CD4-positive, alpha-beta T cell treated with Interleukin-15 for 4 hours (primary cell): ENCODE data around the gene RPH3AL.

Experiments used
- DNase-seq: peaks from one replicate; pipeline ENCODE4 v3.0.0-alpha.2; 2020; ENCODE audit warnings: low spot score

Gene RPH3AL

GRCh38 chr17:301681-302299, 50.8 kb downstream of the RPH3AL start:
- no peak for DNase-seq

GRCh38 chr17:300881-301280, 51.7 kb downstream of the RPH3AL start:
- DNase-seq: no peak

GRCh38 chr17:299546-299945, 53.1 kb downstream of the RPH3AL start:
- no peak for DNase-seq

DNA sequence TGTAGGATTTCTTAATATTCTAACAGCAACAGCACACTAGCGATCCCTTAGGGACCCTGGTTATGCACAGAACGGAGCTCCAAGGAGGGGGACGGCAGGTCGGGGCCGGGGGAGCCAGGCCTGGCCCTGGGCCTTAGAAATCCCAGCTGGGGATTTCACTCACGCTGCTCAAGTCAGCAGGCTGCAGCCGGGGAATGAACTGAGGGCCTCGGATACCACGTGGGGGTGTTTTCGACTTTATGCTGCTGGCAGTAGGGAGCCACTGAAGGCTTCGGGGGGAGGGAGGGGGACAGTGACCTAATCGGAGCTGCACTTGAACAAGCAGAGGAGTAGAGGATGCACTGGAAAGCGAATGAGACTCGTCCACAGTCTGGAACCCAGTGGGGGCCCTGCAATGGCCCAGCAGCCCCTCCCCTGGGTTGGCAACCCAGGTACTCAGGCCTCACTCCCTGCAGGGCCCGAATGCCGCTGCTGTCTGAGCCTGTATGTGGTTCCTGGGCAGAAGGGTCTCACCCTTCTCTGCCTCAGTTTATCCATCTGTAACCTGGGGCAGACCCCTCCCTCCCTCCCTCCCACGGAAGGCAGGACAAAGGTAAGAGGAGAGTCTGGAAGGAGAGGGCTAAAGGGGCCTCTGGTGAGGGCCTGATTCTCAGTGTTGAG, 53.7 kb downstream of the RPH3AL start:
- no peak for DNase-seq

- no peak for DNase-seq
These were observed 54.8 kb downstream of the RPH3AL start for GRCh38 chr17:297758-298157.

GRCh38 chr17:296906-297690, 55.5 kb downstream of the RPH3AL start:
- DNase-seq: no peak

- no peak for DNase-seq
These were observed 56.2 kb downstream of the RPH3AL start for GRCh38 chr17:296379-296778.

- DNase-seq: no peak
These were observed 59.9 kb downstream of the RPH3AL start for GRCh38 chr17:292531-293382.

GRCh38 chr17:292016-292415, 60.6 kb downstream of the RPH3AL start:
- DNase-seq: no peak

- no peak for DNase-seq
These were observed 61.0 kb downstream of the RPH3AL start for GRCh38 chr17:291587-291986.

DNA sequence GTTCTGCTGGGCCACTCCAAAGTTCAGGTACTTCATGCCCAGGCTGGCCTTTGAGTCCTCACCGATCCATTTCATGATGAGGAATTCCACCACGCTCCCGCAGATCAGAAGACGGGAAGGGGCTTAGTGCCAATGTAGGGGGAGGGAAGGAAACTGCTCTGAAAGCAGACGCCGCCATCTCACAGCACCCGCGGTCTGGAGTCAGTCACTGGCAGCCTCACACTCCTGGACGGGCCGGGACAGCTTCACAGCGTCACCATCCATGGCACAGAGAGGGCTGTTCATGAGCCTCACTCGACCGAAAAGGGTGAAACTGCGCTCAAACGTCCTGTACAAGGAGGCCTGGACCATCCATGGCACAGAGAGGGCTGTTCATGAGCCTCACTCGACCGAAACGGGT, 62.0 kb downstream of the RPH3AL start:
- DNase-seq: no peak

DNA sequence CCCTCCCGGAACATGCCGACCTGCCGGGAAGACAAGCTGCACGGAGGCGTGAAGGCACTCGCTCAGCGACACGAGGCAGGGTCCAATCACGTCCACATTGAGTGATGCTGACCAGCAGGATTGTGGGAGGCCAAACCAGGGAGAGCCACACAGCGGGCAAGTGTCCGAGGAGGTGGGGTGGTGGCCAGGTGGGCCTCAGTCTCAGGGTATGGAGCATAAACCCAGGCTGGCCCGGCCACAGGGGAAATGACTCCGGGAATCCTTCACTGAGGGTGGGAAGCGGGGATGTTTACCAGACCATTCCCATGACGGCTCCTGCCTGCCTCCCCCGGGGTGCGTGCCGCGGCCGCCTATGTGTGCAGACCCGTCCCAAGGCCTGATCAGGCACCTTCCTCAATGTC, 62.5 kb downstream of the RPH3AL start:
- no peak for DNase-seq

GRCh38 chr17:289409-289808, 63.2 kb downstream of the RPH3AL start:
- DNase-seq: no peak

DNA sequence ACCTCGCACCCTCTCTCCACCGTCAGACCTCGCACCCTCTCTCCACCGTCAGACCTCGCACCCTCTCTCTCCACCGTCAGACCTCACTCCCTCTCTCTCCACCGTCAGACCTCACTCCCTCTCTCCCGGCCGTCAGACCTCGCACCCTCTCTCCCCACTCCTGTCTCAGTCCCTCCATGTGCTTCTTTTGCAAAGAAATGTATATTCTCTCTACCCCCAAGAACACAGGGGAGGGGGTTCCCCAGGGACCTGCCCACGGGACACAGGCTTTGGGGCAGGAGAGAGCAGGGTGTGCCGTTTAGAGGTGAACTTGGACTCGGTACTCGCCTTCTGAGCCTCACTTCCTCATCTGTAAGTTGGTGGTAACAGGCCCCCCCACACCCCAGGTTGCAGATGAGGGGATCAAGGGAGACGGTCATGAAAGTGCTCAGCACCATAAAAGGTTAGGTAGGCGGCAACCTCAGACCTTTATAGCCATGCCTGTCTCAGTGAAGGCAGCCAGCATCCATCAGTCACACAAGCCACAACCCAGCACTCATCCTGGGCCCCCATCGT, 63.7 kb downstream of the RPH3AL start:
- no peak for DNase-seq

GRCh38 chr17:286571-286970, 66.0 kb downstream of the RPH3AL start:
- no peak for DNase-seq

DNA sequence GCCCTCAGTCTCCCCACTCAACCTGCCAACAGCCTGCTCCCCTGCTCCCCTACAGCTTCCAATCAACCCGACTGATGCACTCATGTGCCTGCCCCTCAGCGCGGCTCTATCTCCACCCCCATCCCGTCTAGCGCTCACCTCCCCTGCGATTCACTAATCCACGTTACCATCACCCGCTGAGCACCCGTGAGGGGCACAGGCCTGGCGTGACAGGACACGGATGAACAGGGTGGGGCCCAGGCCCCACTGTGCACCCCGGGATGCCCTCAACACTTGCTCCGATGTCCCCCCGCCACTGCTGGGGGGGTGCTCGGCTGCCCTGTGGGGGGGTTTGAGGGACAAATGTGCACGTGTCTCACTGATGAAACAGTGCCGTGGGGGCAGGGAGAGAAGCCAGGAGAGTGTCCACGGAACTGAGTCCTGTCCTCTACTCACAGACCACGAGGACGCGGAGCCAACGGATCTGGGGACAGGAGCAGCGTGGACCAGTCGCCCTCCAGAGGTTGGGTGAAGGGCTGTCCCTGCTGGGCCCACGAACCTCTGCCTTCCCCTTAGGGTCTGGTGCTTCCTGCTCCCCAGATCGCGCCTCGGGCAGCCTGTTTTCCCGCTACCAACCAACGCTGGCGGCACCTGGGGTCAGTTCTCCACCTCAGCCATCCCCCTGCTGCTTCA, 66.7 kb downstream of the RPH3AL start:
- no peak for DNase-seq

- no peak for DNase-seq
These were observed 67.8 kb downstream of the RPH3AL start for GRCh38 chr17:284676-285355.

DNA sequence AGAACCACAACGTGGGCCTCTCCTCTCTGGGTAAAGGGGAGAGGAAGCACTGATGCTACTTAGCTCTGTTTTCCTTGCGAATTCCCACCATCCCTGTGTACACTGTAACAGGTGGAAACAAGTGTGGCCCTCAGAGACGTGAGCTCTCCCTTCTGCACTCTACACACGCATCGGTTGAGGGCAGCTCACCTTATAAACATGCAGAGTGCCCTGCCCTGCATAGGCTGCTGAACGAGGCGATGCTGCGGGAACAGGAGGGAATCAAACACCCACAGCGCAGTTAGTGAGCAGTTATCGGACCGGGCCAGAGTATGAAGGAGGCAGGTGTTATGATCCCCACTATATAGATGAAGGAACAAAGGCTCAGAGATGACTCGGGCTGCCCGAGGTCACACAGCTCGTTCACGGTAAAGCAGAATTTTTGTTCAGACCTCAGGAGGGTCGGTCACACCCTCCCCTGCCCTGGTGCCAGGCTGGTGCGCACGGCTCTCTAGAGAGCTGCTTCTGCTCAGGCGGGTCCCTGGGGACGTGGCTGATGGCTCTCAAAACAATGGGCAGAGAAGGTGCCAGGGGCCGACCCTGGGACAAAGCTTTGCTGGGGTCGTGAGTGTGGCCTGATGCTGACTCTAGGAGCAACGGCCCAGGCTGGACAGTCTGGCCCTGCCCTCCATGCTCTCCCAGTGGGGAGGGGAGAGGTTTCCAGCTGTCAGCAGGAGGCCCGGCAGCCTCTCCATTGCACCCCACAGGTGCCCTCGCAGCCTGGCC, 68.5 kb downstream of the RPH3AL start:
- DNase-seq: no peak

- no peak for DNase-seq
These were observed 69.4 kb downstream of the RPH3AL start for GRCh38 chr17:282912-283882.
